DND-41 (cell line): ENCODE measurements around the gene TNF.

Experiments used
- CTCF ChIP-seq: IDR thresholded peaks from 2 replicates; pipeline ENCODE4 v1.5.1; 2012; ENCODE audit warnings: borderline replicate concordance, low read length, moderate library complexity, mild to moderate bottlenecking; ENCODE audit not compliant: poor library complexity, severe bottlenecking; ENCODE audit errors: extremely low read depth
- EZH2 ChIP-seq: IDR thresholded peaks from 3 replicates; pipeline ENCODE4 v1.6.1; 2012; ENCODE audit warnings: borderline replicate concordance, low read depth, mild to moderate bottlenecking, moderate library complexity, low read length, inconsistent platforms; ENCODE audit not compliant: severe bottlenecking

GRCh38 chr6:31627690-31628287, 52.4 kb downstream of the TNF start:
- no peak for TF ChIP-seq CTCF
- TF ChIP-seq EZH2 = no peak
